Liver (tissue), 3 donors: ENCODE data around the gene PPP2R2C.

Source experiments
- CTCF ChIP-seq: fragments of 150-350 bp; IDR thresholded peaks from 2 replicates; pipeline ENCODE4 v1.5.1; 2017; ENCODE audit warnings: improper control_type of control experiment, low read depth, low read length; ENCODE audit not compliant: missing input control
- EGR1 ChIP-seq, 2 donors: IDR thresholded peaks; 2 replicates each; pipeline ENCODE4 v1.6.1; 2016 to 2018; ENCODE audit warnings: antibody characterized with exemption in 2 of 2, low read depth in 2 of 2
- NR2F2 ChIP-seq: IDR thresholded peaks from 2 replicates; pipeline ENCODE4 v1.6.1; 2016; ENCODE audit warnings: antibody characterized with exemption
- RAD21 ChIP-seq, 2 donors: IDR thresholded peaks; 2 replicates each; pipeline ENCODE4 v1.6.1; 2016; ENCODE audit warnings: antibody characterized with exemption in 2 of 2, mild to moderate bottlenecking in 2 of 2
- RXRA ChIP-seq, 2 donors: IDR thresholded peaks; 2 replicates each; pipeline ENCODE4 v1.6.1; 2017 to 2018; ENCODE audit warnings: antibody characterized with exemption in 2 of 2, mild to moderate bottlenecking in 1 of 2
- SP1 ChIP-seq: IDR thresholded peaks from 2 replicates; pipeline ENCODE4 v1.6.1; 2018; ENCODE audit warnings: antibody characterized with exemption, mild to moderate bottlenecking
- TAF1 ChIP-seq: conservative IDR thresholded peaks from 2 replicates; pipeline ENCODE4 v1.6.1; 2016; ENCODE audit warnings: antibody characterized with exemption, mild to moderate bottlenecking
- YY1 ChIP-seq: IDR thresholded peaks from 2 replicates; pipeline ENCODE4 v1.6.1; 2016; ENCODE audit warnings: antibody characterized with exemption, mild to moderate bottlenecking
- TF ChIP-seq, protein P1 (sequence below): IDR thresholded peaks from 2 replicates; pipeline ENCODE4 v1.6.1; 2016; ENCODE audit warnings: antibody characterized with exemption
- donor health status: healthy.
- donor health status: healthy.

DNA sequence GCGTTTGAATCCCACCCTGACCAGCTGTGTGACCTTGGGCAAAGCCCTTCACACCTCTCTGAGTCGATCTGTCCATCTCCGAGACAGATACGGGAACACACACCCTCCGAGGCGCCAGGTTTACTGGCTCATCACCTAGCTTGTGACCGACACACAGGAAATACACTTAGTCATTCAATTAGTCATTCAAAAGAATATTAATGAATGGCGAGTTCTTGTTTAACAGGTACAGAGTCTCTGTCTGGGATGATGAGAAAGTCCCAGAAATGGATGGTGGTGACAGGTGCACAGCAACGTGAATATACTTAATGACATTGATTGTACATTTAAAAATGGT is 80.6 kb downstream of the PPP2R2C start:
- TF ChIP-seq CTCF: no peak
- TF ChIP-seq, protein P1, sequence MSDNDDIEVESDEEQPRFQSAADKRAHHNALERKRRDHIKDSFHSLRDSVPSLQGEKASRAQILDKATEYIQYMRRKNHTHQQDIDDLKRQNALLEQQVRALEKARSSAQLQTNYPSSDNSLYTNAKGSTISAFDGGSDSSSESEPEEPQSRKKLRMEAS: no peak
- TF ChIP-seq EGR1 (IDR thresholded peaks at IDR 0.05; ENCODE audit: low read depth in 2 of 2): no peak
- TF ChIP-seq TAF1: no peak
- TF ChIP-seq RXRA (IDR thresholded peaks at IDR 0.05): no peak
- no peak for TF ChIP-seq NR2F2
- TF ChIP-seq SP1: no peak
- TF ChIP-seq YY1: no peak
- TF ChIP-seq RAD21 (IDR thresholded peaks at IDR 0.05): no peak
